Measurements from ENCODE around the gene CLEC17A.
"Not testable (repeated sequence)": the region's sequence is repeated elsewhere in the genome, so short reads cannot be mapped to it uniquely, and the experiment has no call there.

CLEC17A gene, protein sequence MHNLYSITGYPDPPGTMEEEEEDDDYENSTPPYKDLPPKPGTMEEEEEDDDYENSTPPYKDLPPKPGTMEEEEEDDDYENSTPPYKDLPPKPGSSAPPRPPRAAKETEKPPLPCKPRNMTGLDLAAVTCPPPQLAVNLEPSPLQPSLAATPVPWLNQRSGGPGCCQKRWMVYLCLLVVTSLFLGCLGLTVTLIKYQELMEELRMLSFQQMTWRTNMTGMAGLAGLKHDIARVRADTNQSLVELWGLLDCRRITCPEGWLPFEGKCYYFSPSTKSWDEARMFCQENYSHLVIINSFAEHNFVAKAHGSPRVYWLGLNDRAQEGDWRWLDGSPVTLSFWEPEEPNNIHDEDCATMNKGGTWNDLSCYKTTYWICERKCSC

DNA sequence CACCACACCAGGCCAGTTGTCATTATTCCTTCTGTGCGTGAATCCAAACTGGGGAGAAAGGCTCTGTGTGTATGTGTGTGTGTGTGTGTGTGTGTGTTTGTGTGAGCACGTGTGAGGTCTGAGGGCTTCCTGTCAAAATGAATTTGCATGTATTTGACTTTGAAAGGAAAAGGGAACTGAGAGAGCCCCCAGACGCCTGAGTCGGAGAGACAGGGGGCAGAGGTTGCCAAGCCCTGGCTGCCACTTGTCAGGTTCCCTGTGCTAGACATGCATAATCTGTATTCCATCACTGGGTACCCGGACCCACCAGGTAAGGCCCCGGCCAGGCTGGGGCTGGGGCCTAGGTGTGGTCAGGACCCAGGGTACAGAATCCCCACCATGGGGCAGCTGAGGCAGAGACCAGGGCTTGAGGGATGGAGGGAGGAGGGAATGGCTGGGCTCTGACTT, at the start of gene CLEC17A:
CLEC17A (plus strand) TSS at position 191 of the 447 bp plus-strand sequence; CDS start at position 268, 77 bp downstream.
- DNase-seq (ENCODE audit: low spot score), result peak; percentile 90

- no peak for DNase-seq (ENCODE audit: low spot score)
Measured at GRCh38 chr19:14533450-14533849, 49.4 kb upstream of the CLEC17A start.

DNA sequence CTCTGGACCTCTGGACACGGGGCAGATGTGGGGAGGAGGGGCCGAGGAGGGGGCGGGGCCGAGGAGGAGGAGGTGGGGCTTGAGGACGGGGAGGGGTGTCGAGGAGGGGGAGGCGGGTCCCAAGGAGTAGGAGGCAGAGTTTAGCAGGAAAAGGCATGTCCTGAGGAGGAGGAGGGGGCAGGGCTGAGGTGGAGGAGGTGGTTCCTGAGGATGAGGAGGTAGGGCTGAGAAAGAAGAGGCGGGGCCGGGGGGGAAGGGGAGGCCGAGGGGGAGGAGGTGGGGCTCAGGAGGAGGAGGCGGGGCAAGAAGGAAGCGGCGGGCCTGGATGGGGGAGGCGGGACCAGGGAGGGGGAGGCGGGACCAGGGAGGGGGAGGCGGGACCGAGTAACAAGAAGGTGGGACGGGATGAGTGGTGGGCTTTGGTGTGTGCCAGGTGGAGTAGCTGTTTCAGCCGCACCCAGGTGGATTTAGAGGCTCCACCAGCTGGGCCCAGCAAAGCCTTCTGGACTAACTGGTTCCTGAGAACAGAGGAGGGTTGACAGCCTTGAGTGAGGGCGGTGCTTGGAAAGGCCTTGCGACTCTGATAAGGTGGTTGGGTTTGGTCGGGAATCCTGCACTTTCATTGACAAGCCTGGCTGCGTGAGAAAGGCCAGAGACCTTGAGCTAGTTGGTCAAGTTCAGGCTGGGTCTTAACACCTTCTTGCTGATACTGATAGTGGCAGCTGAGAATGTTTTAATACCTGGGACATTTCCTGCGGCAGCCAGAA, 45.8 kb upstream of the CLEC17A start:
- peak; percentile 62 for DNase-seq (ENCODE audit: low spot score)

GRCh38 chr19:14540741-14541525, 42.0 kb upstream of the CLEC17A start:
- DNase-seq (ENCODE audit: low spot score), result no peak

GRCh38 chr19:14541979-14542378, 40.9 kb upstream of the CLEC17A start:
- not testable (repeated sequence) for DNase-seq (ENCODE audit: low spot score)

DNA sequence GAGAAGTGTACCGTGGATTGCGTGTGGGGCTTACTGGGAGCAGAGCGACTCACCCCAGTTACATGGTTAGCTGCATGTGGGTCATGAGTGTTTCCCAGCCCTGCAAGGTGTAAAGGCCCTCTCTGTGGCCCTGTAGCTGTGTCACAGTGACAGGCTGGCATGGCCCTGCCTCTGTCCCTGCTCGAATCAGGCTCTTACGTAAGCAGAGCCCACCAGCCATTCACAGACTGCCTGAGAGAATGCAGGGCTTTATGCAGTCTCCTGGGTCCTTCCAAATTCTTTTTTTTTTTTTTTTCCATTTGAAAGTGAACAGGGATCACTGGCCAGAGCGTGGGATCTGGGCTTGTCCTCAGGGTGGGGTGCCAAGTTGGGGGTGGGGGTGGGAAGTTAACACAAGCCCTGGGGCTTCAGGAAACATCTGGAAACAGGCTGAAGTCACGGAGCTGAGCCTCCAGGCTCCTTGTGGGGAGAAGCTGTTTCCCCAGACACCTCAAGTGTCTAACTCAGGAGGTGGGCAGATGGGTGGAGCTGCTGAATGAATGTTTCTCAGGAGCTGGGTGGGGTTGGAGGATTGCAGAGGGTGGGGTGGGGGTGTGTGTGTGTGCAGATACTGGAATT, 40.1 kb upstream of the CLEC17A start:
- no peak for DNase-seq (ENCODE audit: low spot score)

- DNase-seq (ENCODE audit: low spot score), result no peak
Measured at GRCh38 chr19:14544047-14544446, 38.8 kb upstream of the CLEC17A start.

DNA sequence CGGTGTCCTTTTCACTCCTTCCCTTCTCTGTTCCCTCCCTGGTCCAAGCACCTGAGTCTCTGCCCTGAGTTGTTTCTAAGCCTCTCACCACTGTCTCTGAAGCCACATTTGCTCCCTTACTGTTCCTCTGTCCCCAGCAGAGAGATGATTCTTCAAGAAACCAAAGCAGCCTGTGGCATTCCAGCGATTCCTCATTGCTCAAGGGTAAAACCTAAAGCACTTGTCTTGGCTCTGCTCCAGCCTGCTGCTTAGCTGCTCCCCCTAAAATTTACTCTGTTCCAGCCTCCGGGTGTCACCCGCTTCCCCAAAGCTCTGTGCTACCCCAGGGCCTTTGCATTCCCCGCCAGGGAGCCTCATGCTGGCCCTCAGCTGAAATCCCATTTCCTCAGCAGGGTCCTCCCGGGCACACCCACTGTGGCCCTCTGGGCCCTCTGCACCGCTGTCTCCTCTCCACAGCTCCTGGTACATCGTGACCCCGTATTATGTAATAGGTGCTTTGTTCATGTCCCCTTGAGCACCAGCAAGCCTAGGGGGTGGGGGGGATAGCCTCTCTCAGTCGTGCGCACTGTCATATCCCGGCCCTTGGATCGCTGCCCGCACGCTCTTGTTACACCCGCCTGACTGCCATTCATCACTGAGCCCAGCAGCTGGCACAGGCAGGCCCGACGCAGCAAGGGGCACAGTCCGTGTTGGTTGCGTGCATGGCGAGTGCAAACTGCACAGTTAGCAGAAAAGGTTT, 37.7 kb upstream of the CLEC17A start:
- no peak for DNase-seq (ENCODE audit: low spot score)

DNA sequence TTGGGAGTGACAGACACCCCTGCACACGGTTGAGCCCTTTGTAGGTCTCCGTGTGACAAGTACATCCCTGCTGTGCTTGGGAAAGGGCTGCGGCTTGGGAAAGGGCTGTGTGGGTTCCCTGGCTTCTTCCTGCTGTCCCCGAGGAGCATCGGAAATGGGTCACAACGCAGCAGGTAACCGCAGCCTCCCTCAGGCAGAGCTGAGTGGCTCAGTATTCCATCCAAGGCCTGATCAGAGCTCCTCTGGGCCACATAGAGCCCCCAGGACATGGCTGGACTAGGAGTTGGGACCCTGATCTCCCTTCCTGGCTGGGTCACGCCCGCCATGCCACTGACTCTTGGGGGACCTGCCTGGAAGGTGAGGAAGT, 37.2 kb upstream of the CLEC17A start:
- no peak for DNase-seq (ENCODE audit: low spot score)

DNA sequence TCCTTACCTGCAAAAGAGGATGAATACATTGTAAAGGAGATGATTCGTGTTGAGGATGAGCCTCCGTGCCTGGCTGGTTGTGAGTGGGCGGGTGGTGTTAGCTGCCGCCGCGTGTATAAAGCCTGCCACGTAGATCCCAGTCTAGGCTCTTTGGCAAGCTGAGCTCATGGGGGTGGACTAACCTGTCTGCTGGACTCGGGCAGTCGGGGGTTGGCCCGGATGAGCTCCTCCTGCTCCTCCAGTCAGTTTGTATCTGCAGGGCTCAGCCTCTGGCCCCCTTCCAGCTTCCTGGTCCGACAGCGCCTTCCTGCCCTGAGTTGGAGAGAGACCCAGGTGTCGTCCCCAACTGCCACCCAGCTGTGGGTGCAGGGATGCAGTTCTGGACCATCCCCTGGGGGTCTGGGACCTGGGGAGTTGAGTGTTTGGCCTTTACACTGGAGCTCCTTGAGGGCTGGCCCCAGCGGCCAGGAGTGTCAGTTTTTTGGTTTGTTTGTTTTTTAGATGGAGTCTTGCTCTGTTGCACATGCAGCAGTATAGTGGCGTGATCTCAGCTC, 32.6 kb upstream of the CLEC17A start:
- DNase-seq (ENCODE audit: low spot score), result no peak

GRCh38 chr19:14551134-14552005, 31.5 kb upstream of the CLEC17A start:
- peak; percentile 95 for DNase-seq (ENCODE audit: low spot score)

DNA sequence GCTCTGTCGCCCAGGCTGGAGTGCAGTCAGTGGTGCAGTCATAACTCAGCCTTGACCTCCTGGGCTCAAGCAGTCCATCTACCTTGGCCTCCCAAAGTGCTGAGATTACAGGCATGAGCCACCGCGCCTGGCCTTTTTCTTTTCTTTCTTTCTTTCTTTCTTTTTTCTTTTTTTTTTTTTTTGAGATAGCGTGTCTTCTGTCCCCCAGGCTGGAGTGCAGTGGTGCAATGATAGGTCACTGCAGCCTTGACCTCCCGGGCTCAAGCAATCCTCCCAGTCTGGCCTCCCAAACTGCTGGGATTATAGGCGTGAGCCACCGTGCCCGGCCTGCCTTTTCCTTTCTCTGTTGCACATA, 30.9 kb upstream of the CLEC17A start:
- DNase-seq (ENCODE audit: low spot score), result not testable (repeated sequence)

- DNase-seq (ENCODE audit: low spot score), result no peak
Measured at GRCh38 chr19:14553042-14553938, 29.6 kb upstream of the CLEC17A start.

DNA sequence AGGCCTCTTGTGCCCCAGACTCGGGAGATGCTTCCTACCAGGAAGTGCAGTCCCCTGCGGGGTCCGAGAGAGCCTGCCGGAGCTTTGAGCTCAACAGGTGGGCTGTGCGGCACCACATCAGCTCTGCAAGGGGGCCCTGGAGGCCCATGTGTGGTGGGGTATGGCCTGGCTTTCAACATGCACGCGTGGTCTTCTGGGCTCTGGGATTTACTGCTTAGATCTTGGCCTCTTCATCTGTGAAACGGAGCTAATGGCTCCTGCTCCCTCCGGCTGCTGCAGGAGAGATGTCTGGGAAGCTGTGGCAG, 29.0 kb upstream of the CLEC17A start:
- DNase-seq (ENCODE audit: low spot score), result no peak

- no peak for DNase-seq (ENCODE audit: low spot score)
Measured at GRCh38 chr19:14554382-14554812, 28.5 kb upstream of the CLEC17A start.

DNA sequence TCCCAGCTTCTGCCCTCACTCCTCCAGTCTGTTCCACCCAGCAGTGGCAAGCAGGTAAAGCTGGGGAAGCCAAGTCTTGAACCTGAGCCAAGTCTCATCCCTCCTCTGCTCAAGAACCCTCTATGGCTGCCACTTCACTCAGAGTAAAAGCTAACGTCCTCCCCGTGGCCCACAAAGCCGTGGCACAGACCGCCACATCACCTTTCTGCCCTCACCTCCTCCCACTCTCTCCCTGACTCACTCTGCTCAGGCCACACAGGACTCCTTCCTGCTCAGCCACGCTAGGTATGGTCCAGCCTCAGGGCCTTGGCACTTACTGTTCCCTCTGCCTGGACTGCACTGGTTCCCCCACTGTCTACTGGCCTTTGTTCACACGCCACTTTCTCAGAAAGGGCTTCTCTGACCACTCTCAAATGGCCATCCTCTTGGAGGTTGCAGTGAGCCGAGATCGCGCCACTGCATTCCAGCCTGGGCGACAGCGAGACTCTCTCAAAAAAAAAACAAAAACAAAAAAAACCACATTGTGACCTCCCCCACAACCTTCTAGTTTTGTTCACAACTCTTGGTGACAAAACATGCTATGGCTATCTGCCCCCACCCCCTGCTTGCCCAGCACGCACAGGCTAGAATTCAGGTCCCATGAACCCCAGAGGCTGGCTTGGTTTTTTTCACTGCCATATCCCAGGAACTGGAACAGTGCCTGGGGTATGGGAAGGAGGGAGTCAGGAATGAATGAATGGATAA, 26.8 kb upstream of the CLEC17A start:
- DNase-seq (ENCODE audit: low spot score), result no peak

- peak; percentile 79 for DNase-seq (ENCODE audit: low spot score)
Measured at GRCh38 chr19:14556662-14557188, 26.2 kb upstream of the CLEC17A start.

- no peak for DNase-seq (ENCODE audit: low spot score)
Measured at GRCh38 chr19:14558370-14559066, 24.4 kb upstream of the CLEC17A start.

All from NAMALWA (cell line).